ENCODE results near the gene PHF3. TPM values are rescaled to one million over a fixed set of nuclear protein-coding genes. Genes with fewer than 3 reads are reported as not detected.
"Not testable (repeated sequence)": the region's sequence is repeated elsewhere in the genome, so short reads cannot be mapped to it uniquely, and the experiment has no call there.

PHF3 gene
- total RNA-seq, 1 donor from 2014 or later, result 63.8 TPM

- no peak for DNase-seq (ENCODE audit: low spot score)
These were observed 73.5 kb downstream of the PHF3 start for GRCh38 chr6:63709148-63709547.

GRCh38 chr6:63713332-63713731 lies 77.7 kb downstream of the PHF3 start:
- no peak for DNase-seq (ENCODE audit: low spot score)

GRCh38 chr6:63714091-63714490 lies 78.5 kb downstream of the PHF3 start:
- DNase-seq (ENCODE audit: low spot score), result no peak

- DNase-seq (ENCODE audit: low spot score), result no peak
These were observed 80.6 kb downstream of the PHF3 start for GRCh38 chr6:63716169-63716568.

- no peak for DNase-seq (ENCODE audit: low spot score)
These were observed 85.6 kb downstream of the PHF3 start for GRCh38 chr6:63721181-63721580.

- no peak for DNase-seq (ENCODE audit: low spot score)
These were observed 89.1 kb downstream of the PHF3 start for GRCh38 chr6:63724721-63725120.

- DNase-seq (ENCODE audit: low spot score), result no peak
These were observed 94.7 kb downstream of the PHF3 start for GRCh38 chr6:63730311-63730710.

- no peak for DNase-seq (ENCODE audit: low spot score)
These were observed 96.3 kb downstream of the PHF3 start for GRCh38 chr6:63731930-63732329.

GRCh38 chr6:63732336-63732735 lies 96.7 kb downstream of the PHF3 start:
- DNase-seq (ENCODE audit: low spot score), result no peak

- DNase-seq (ENCODE audit: low spot score), result no peak
These were observed 99.3 kb downstream of the PHF3 start for GRCh38 chr6:63734923-63735322.

- not testable (repeated sequence) for DNase-seq (ENCODE audit: low spot score)
These were observed 102.6 kb downstream of the PHF3 start for GRCh38 chr6:63738190-63738589.

- no peak for DNase-seq (ENCODE audit: low spot score)
These were observed 103.6 kb downstream of the PHF3 start for GRCh38 chr6:63739094-63739687.

- DNase-seq (ENCODE audit: low spot score), result no peak
These were observed 105.1 kb downstream of the PHF3 start for GRCh38 chr6:63740709-63741108.

GRCh38 chr6:63742060-63742459 lies 106.5 kb downstream of the PHF3 start:
- DNase-seq (ENCODE audit: low spot score), result no peak

- DNase-seq (ENCODE audit: low spot score), result no peak
These were observed 108.1 kb downstream of the PHF3 start for GRCh38 chr6:63743691-63744090.

- DNase-seq (ENCODE audit: low spot score), result no peak
These were observed 109.2 kb downstream of the PHF3 start for GRCh38 chr6:63744810-63745209.

- DNase-seq (ENCODE audit: low spot score), result no peak
These were observed 110.2 kb downstream of the PHF3 start for GRCh38 chr6:63745784-63746183.

GRCh38 chr6:63750400-63750799 lies 114.8 kb downstream of the PHF3 start:
- DNase-seq (ENCODE audit: low spot score), result no peak

- DNase-seq (ENCODE audit: low spot score), result not testable (repeated sequence)
These were observed 121.7 kb downstream of the PHF3 start for GRCh38 chr6:63757275-63757674.

GRCh38 chr6:63757826-63758225 lies 122.2 kb downstream of the PHF3 start:
- no peak for DNase-seq (ENCODE audit: low spot score)

- DNase-seq (ENCODE audit: low spot score), result no peak
These were observed 124.1 kb downstream of the PHF3 start for GRCh38 chr6:63759605-63760105.

GRCh38 chr6:63760199-63760598 lies 124.6 kb downstream of the PHF3 start:
- DNase-seq (ENCODE audit: low spot score), result no peak

GRCh38 chr6:63764318-63764916 lies 128.8 kb downstream of the PHF3 start:
- no peak for DNase-seq (ENCODE audit: low spot score)
